GM12878 (cell line): ENCODE measurements around the gene STX8. TPM values are rescaled to one million over a fixed set of nuclear protein-coding genes. Genes with fewer than 3 reads are reported as not detected.

Experiments used
- ATAC-seq: fragments of 200-7000 bp; cut with Tn5 transposase; 3 replicates; pipeline ENCODE4 v1.9.1; 2020; ENCODE audit warnings: mild to moderate bottlenecking, moderate library complexity
- BruUV-seq: library from RNA; stranded (reverse); fragments of 400-500 nt; replicated peaks from 2 replicates; lab custom pipeline; 2021; lab: Mats Ljungman, UMichigan
- CTCF ChIA-PET: fragments of 300-600 bp; sonication (Branson Sonifier 250); formaldehyde crosslinking; extraction: SDS; loops from one replicate; lab custom pipeline; 2021; ENCODE audit warnings: inconsistent platforms; lab: Yijun Ruan, JAX
- POLR2A ChIA-PET: fragments of 350-600 bp; formaldehyde crosslinking; extraction: SDS; loops from one replicate; lab custom pipeline; 2021; ENCODE audit warnings: inconsistent platforms; lab: Charles Lee
- RAD21 ChIA-PET: fragments of 300-600 bp; sonication (Branson Sonifier 250); formaldehyde crosslinking; loops from one replicate; lab custom pipeline; 2023; ENCODE audit warnings: antibody characterized with exemption; ENCODE audit not compliant: unreplicated experiment; lab: Charles Lee
- SMC1A ChIA-PET: fragments of 300-600 bp; sonication (Branson Sonifier 250); formaldehyde crosslinking; loops from one replicate; lab custom pipeline; 2023; ENCODE audit not compliant: unreplicated experiment, uncharacterized antibody; lab: Charles Lee
- DNase-seq: peaks from one replicate; pipeline ENCODE4 v3.0.0-alpha.2; 2011; ENCODE audit warnings: low read depth, low spot score
- FAIRE-seq: peaks from 3 replicates; lab custom pipeline; 2011; peaks lifted over from hg19 to GRCh38; lab: Jason Lieb, UNC
- H2AFZ ChIP-seq: 2 replicates; pipeline ENCODE4 v1.6.0; 2011; ENCODE audit warnings: low read depth, low read length, control low read depth; ENCODE audit not compliant: control insufficient read depth
- H3K27ac ChIP-seq: 2 replicates; pipeline ENCODE4 v1.5.1; 2011; ENCODE audit warnings: control low read depth; ENCODE audit not compliant: control insufficient read depth, insufficient read depth
- H3K27me3 ChIP-seq, 2 experiments: replicated peaks in 1 of 2; 2 replicates each; pipeline versions ENCODE4 v1.6.0 to v1.6.1; 2011; ENCODE audit warnings: low read length in 1 of 2; ENCODE audit not compliant: control insufficient read depth in 2 of 2, insufficient read depth in 2 of 2
- H3K36me3 ChIP-seq, 2 experiments: 2 replicates each; pipeline ENCODE4 v1.5.1; 2011; ENCODE audit warnings: low read length in 1 of 2; ENCODE audit not compliant: control insufficient read depth in 2 of 2, insufficient read depth in 2 of 2
- H3K4me1 ChIP-seq: 2 replicates; pipeline ENCODE4 v1.6.1; 2011; ENCODE audit warnings: mild to moderate bottlenecking, low read length, moderate library complexity, mixed read lengths; ENCODE audit not compliant: control insufficient read depth, insufficient read depth
- H3K4me2 ChIP-seq: 2 replicates; pipeline ENCODE4 v1.6.0; 2011; ENCODE audit warnings: control low read depth; ENCODE audit not compliant: control insufficient read depth, insufficient read depth
- H3K4me3 ChIP-seq: fragments of 200-600 bp; sonication (generic); 2 replicates; pipeline ENCODE4 v1.5.1; 2016
- H3K79me2 ChIP-seq: 2 replicates; pipeline ENCODE4 v1.6.0; 2011; ENCODE audit warnings: low read length; ENCODE audit not compliant: control insufficient read depth, insufficient read depth
- H3K9ac ChIP-seq: 2 replicates; pipeline ENCODE4 v1.8.0; 2011; ENCODE audit warnings: low read length, control low read depth, mixed read lengths; ENCODE audit not compliant: control insufficient read depth, insufficient read depth
- H3K9me3 ChIP-seq: replicated peaks from 3 replicates; pipeline ENCODE4 v1.5.1; 2011; ENCODE audit warnings: mild to moderate bottlenecking, low read length; ENCODE audit not compliant: control insufficient read depth, insufficient read depth
- H4K20me1 ChIP-seq: 2 replicates; pipeline ENCODE4 v1.6.0; 2011; ENCODE audit not compliant: control insufficient read depth, insufficient read depth
- CBX5 ChIP-seq: sonication (generic); IDR thresholded peaks from 2 replicates; pipeline ENCODE4 v1.6.1; 2016; ENCODE audit warnings: low read depth, moderate library complexity, mild to moderate bottlenecking, inconsistent platforms
- CHD1 ChIP-seq: IDR thresholded peaks from 2 replicates; pipeline ENCODE4 v1.6.1; 2012; ENCODE audit warnings: low read depth, low read length, improper control_type of control experiment
- CHD4 ChIP-seq: fragments of 200-600 bp; sonication (generic); IDR thresholded peaks from 2 replicates; pipeline ENCODE4 v1.6.1; 2016; ENCODE audit warnings: mild to moderate bottlenecking
- HCFC1 ChIP-seq: fragments of 150-350 bp; IDR thresholded peaks from 2 replicates; pipeline ENCODE4 v1.6.1; 2014; ENCODE audit warnings: low read length
- HDAC2 ChIP-seq: fragments of 200-600 bp; sonication (generic); IDR thresholded peaks from 2 replicates; pipeline ENCODE4 v1.6.1; 2017
- IKZF1 ChIP-seq: fragments of 450-650 bp; conservative IDR thresholded peaks from 2 replicates; pipeline ENCODE4 v1.6.1; 2017; ENCODE audit warnings: antibody characterized with exemption, mild to moderate bottlenecking
- IKZF2 ChIP-seq, 2 experiments: fragments of 450-650 bp; IDR thresholded peaks; 2 replicates each; pipeline ENCODE4 v1.6.1; 2017; ENCODE audit warnings: mild to moderate bottlenecking in 2 of 2, moderate library complexity in 2 of 2
- MTA2 ChIP-seq: fragments of 450-650 bp; IDR thresholded peaks from 2 replicates; pipeline ENCODE4 v1.6.1; 2016; ENCODE audit warnings: low read depth, mild to moderate bottlenecking, moderate library complexity
- MYB ChIP-seq: fragments of 150-350 bp; IDR thresholded peaks from 2 replicates; pipeline ENCODE4 v1.6.1; 2014; ENCODE audit warnings: mild to moderate bottlenecking, low read depth, low read length, borderline replicate concordance
- TCF3 ChIP-seq: IDR thresholded peaks from 2 replicates; pipeline ENCODE4 v1.6.1; 2012; ENCODE audit warnings: low read depth, mild to moderate bottlenecking, low read length, borderline replicate concordance; ENCODE audit not compliant: insufficient read depth
- ZNF592 ChIP-seq: fragments of 450-650 bp; IDR thresholded peaks from 2 replicates; pipeline ENCODE4 v1.6.1; 2017; ENCODE audit warnings: mild to moderate bottlenecking, moderate library complexity
- ZNF687 ChIP-seq: fragments of 450-650 bp; IDR thresholded peaks from 2 replicates; pipeline ENCODE4 v1.6.1; 2017; ENCODE audit warnings: mild to moderate bottlenecking, moderate library complexity
- WGBS: methylation state at CpG from one replicate; pipeline ENCODE4 v1.1.6; 2016; ENCODE audit warnings: low lambda C conversion rate; ENCODE audit not compliant: insufficient replicate concordance, insufficient coverage; ENCODE audit errors: missing lambda C conversion rate; 5-methylcytosine and 5-hydroxymethylcytosine counted together
- in situ Hi-C: fragments of 300-500 bp; cut with MboI; formaldehyde crosslinking; loops from 9 replicates; pipeline ENCODE4 v1.14.3; 2018; ENCODE audit warnings: mixed read lengths
- intact Hi-C: fragments of 100-400 bp; cut with micrococcal nuclease; formaldehyde crosslinking; loops from one replicate; pipeline ENCODE4 v1.14.2; 2022; ENCODE audit not compliant: unreplicated experiment
- polyA plus RNA-seq, 11 experiments: library from polyadenylated mRNA; depleted of rRNA in 4 of 11; unstranded in 6 of 11; stranded (reverse) in 5 of 11; fragments of >200 nt; fragmentation: Nextera tagmentation in 4 of 11; fragmentation: Illumina TruSeq in 1 of 11; extraction: Ambion mirVana in 4 of 11; extraction: Trizol in 1 of 11; gene quantifications; 1 replicate in 1 of 11; 2 replicates in 10 of 11; pipeline versions ENCODE4 v1.2.1 to v1.2.3, GENCODE V29; 2011 to 2016; ENCODE audit warnings: inconsistent platforms in 2 of 11, missing spikeins in 2 of 11, low read depth in 1 of 11
- total RNA-seq, 4 experiments: library from RNA; depleted of rRNA in 3 of 4; stranded (reverse); fragments of >200 nt in 3 of 4; fragmentation: Illumina TruSeq in 1 of 4; extraction: Trizol in 1 of 4; gene quantifications; 2 replicates each; pipeline versions ENCODE4 v1.2.1 to v1.2.3, GENCODE V29; 2013 to 2021
- TF ChIP-seq, protein P1 (sequence below): fragments of 450-650 bp; IDR thresholded peaks from 2 replicates; pipeline ENCODE4 v1.6.1; 2017; ENCODE audit warnings: mild to moderate bottlenecking, low read depth, inconsistent platforms; ENCODE audit not compliant: poor library complexity, severe bottlenecking

Gene STX8
- total and polyA plus RNA-seq, 10 of the 15 experiments (the other 5 are each of a cell fraction or from before 2014, with no cell fraction given) = 47.9 to 151 (median 72.9) TPM

DNA sequence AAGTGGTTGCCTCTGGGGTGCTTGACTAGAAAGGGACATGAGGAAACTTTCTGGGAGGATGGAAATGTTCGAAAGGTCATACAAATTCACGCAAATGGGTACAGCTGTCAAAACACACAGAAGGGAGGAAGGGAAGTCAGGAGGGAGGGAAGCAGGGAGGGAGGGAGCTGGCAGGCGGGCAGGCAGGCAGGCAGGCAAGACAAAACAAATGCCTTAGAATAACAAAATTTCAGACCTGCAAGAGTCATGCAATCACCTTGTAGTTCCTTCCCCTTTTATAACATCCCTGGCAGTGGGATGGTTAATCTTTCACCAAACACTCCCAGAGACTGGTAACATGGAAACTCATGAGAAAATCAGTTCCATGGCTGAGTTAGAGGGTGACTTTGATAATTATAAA is 189.2 kb downstream of the STX8 start:
- Histone ChIP-seq H2AFZ (no peak overlapping the region), H3K9me3 (no peaks in the 10 kb centered on the region), H3K4me3 (no peak overlapping the region), H3K4me1 (peaks cover 8% of the 10 kb centered on the region), H3K27ac (no peak overlapping the region), H3K4me2 (no peak overlapping the region), H3K27me3 (no peaks in the 10 kb centered on the region), H4K20me1 (no peaks in the 10 kb centered on the region), H3K79me2 (no peaks in the 10 kb centered on the region), H3K36me3 (no peaks in the 10 kb centered on the region), H3K9ac (no peak overlapping the region)
- TF ChIP-seq HDAC2 = no peak
- TF ChIP-seq CHD4 = no peak
- TF ChIP-seq CHD1 = no peak
- TF ChIP-seq MTA2 = no peak
- TF ChIP-seq MYB = no peak
- TF ChIP-seq CBX5 = no peak
- TF ChIP-seq, protein P1, sequence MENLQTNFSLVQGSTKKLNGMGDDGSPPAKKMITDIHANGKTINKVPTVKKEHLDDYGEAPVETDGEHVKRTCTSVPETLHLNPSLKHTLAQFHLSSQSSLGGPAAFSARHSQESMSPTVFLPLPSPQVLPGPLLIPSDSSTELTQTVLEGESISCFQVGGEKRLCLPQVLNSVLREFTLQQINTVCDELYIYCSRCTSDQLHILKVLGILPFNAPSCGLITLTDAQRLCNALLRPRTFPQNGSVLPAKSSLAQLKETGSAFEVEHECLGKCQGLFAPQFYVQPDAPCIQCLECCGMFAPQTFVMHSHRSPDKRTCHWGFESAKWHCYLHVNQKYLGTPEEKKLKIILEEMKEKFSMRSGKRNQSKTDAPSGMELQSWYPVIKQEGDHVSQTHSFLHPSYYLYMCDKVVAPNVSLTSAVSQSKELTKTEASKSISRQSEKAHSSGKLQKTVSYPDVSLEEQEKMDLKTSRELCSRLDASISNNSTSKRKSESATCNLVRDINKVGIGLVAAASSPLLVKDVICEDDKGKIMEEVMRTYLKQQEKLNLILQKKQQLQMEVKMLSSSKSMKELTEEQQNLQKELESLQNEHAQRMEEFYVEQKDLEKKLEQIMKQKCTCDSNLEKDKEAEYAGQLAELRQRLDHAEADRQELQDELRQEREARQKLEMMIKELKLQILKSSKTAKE = no peak
- no peak for TF ChIP-seq TCF3
- TF ChIP-seq IKZF2 (IDR thresholded peaks at IDR 0.05) = no peak
- TF ChIP-seq IKZF1 = no peak
- TF ChIP-seq ZNF592 = no peak
- no peak for TF ChIP-seq HCFC1
- no peak for TF ChIP-seq ZNF687
- in situ Hi-C loops = no loop called here
- CTCF ChIA-PET = interaction anchor here (0.7 to 1.0 kb wide), 3 partner anchors 19 to 261 kb away, joined by 3 to 4 read pairs (median 3); no protein-coding TSS in a partner anchor
- BruUV-seq = no TSS peak
- SMC1A ChIA-PET = interaction anchor here (0.6 to 1.4 kb wide), 3 partner anchors 18 to 96 kb away, joined by 3 read pairs; no protein-coding TSS in a partner anchor
- FAIRE-seq (no peak), DNase-seq (no peak), ATAC-seq (no peak)
- POLR2A ChIA-PET = interaction anchor here (0.7 kb wide), 1 partner anchor 796 kb away, joined by 3 read pairs; no protein-coding TSS in a partner anchor
- RAD21 ChIA-PET = no interaction called here
- 75% methylated on average over 3 of the region's 3 CpGs for whole genome bisulfite sequencing
- intact Hi-C loops = loop anchor here (5.0 kb wide), 1 partner anchor 94 kb away; no protein-coding TSS in a partner anchor
